Measurements from ENCODE around the gene NR5A1. TPM values are rescaled to one million over a fixed set of nuclear protein-coding genes. Genes with fewer than 3 reads are reported as not detected.

The NR5A1 gene
- total RNA-seq: under 0.01 TPM

DNA sequence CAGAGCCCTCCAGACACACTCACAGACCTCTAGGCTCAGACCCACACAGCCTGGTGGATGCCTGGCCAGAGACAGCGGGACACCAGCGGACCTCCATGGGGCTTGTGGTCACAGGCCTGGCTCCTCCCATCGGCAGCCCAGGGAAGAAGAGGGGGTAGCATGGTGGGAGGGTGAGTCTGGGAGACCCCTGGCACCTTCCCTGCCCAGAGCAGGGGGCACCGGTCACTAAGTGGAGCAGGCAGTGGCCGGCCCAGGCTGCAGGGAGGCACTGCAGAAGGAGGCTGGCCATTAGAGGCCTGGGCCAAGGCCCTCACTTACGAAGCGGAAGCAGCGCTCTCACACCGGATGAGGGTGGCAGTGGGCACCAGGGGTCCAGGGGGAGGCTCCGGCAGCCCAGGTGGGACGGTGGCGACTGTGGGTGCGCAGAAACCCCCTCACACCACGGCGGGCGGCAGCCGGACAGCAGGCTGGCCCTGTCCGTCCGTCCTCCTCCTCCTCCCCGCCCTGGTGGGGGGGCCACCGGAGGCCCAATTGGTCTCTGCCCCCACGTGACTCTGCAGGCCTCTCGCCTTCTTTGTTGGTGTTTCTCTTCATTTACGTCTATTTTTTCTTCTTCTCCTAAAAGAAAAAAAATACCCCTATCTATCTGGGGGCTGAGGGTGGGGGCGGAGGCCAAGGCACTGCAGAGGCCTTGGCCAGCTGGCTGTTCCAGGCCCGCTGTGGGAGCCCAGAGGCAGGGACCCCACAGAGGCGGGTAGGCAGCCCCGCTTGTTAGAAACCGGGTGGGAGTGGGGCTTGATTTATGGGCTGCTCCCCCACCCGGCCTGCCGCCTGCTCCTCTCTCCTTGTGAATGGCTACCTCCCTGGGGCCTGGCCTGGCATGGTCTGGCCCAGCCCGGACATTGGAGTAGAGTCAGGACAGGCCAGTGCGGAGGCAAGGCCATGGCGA lies at the start of gene NR5A1:
Gene NR5A1, minus strand, starts transcription at position 469 of the 949 bp plus-strand sequence. CDS start 4,004 bp downstream, outside the sequence.
- DNase-seq: no peak

GRCh38 chr9:124555043-124555442 lies 47.8 kb upstream of the NR5A1 start:
- no peak for DNase-seq

DNA sequence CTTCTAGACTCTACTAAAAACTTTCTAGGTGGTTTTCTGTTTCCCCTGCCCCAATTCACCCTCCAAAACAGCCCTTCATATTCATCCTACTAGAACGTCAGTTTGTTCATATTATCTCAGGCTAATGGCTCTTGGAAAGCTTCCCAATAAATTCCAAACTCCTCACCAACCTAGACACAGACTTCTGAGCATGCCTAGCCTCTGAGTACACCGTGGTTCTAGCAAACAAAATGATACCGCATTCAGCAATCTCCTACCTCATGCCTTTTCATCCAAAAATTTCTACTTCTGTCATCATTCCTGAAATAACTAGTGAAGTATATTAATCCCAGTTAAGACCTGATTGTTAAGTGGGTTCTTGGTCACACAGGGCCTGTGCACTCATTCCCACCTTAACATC lies 46.5 kb upstream of the NR5A1 start:
- no peak for DNase-seq

GRCh38 chr9:124552273-124552605 lies 45.0 kb upstream of the NR5A1 start:
- no peak for DNase-seq

GRCh38 chr9:124551472-124552272 lies 44.5 kb upstream of the NR5A1 start:
- DNase-seq: peak; percentile 18

- no peak for DNase-seq
Measured at GRCh38 chr9:124550072-124550471, 42.9 kb upstream of the NR5A1 start.

- no peak for DNase-seq
Measured at GRCh38 chr9:124549016-124549415, 41.8 kb upstream of the NR5A1 start.

DNA sequence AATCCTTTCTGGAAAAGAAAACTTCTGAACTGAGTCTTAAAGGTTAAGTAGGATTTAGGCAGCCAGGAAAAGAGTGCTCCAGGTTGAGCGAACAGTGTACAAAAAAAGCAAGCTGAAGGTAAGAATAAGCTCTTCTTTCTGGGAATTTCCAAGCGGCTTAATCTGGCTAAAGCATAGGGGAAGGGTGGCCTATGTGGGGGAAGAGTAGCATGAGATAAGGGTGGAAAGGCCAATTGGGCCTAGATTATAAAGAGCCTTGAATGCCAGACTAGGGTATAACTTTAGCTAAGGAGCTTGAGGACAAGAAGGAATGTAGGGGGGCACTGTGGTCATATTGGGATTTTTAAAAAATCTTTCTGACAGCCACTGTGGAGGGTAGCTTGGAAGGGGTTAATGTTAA lies 37.3 kb upstream of the NR5A1 start:
- DNase-seq: no peak

GRCh38 chr9:124541824-124542223 lies 34.6 kb upstream of the NR5A1 start:
- DNase-seq: no peak

DNA sequence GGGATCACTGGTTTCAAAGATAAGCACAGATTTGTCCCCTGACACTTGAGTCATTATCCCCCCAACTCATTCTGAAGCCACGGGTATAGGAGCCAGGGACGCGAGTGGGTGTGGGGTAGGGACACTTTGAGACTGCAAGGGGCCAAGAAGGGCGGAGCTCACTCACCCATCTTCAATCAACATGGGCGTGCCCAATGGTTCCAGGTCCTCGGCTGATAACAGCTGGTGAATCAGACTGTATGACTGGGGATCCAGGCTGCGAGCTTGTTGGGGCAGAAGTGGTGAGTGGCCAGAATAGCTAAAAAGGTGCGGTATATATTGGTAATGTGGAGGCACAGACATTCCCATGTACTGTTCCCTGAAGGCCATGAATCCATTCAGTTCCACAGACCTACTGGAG lies 30.7 kb upstream of the NR5A1 start:
- no peak for DNase-seq

GRCh38 chr9:124535846-124536245 lies 28.6 kb upstream of the NR5A1 start:
- DNase-seq: no peak

GRCh38 chr9:124532897-124533296 lies 25.7 kb upstream of the NR5A1 start:
- no peak for DNase-seq

GRCh38 chr9:124531115-124531514 lies 23.9 kb upstream of the NR5A1 start:
- no peak for DNase-seq

DNA sequence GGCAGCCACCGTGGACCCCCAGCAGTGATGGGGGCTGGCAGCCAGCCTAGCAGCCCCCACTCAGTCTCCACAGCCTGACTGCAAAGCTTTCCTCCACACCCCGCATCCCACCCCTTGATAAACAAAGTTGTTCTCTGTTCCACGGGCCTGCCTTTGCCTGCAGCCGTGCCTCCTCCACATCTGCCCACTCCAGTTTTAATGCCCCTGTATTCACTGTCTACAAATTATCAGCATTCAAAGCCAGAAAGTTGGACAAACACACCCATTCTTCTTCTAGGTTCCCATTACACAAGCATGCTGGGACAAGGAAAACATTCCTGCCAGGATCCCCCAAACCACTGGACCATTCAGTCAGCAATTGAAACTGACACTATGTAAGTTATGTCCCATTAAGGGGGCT lies 23.0 kb upstream of the NR5A1 start:
- no peak for DNase-seq

- DNase-seq: no peak
Measured at GRCh38 chr9:124527781-124528180, 20.6 kb upstream of the NR5A1 start.

DNA sequence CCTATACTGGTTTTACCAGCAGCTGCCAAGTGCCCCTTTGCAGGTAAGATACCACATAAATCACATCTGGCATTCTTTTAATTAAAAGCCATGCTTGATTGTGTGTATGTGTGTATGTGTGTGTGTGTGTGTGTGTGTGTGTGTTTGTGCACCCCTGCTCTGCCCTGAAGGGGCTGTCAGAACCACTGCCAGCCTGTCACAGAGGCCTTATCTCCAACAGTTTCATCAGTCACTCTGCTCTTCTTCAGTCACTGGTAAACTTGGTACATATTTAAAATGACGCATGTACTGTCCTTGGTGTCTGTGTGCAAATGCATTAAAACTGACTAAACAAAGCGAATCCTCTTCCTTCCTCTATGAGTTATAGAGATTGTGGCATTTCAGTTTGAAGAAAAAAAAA lies 19.0 kb upstream of the NR5A1 start:
- no peak for DNase-seq

DNA sequence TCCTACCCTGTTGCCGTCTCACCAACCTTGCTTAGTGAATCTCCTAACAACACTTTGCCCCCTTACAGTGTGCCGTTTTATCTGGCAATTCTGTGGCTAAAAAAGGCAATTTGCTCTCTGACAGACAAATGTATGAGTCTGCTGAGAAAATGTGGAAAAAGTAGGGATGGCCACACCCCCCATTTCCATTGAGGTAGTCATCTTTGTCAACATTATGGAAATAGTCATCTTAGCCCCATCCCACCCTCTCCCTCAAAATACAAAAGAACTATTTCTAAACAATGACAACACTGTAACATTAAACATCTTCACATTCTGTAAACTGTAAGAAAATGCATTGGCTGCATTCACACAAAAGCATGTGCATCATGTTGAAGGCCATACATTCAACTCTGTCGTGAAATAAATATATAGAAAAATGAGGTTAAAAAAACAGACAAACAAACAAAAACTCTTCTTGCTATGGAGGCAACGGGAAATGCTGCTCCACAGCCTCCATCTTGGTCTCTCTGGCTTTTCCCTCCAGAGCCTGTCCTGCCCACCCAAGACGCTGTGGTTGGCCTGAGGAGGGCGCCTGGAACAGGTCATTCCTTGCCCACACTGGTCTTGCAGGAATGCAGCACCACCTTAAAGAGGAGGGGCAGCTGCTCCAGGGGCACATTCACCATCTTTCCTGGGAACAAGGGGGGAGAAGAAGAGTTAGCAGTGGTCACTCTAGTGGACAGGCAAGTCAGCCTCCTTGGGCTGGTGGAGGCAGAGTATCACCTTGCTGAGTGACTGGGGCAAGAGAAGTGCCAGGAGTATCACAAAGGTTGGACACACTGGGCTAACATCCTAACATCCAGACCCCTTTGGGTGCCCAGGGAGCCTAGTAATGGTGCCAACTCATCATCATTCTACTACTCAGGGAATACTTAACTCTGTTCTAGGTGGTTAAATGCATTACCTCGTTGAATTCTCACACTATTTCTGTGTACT lies 15.2 kb upstream of the NR5A1 start:
- DNase-seq: no peak

DNA sequence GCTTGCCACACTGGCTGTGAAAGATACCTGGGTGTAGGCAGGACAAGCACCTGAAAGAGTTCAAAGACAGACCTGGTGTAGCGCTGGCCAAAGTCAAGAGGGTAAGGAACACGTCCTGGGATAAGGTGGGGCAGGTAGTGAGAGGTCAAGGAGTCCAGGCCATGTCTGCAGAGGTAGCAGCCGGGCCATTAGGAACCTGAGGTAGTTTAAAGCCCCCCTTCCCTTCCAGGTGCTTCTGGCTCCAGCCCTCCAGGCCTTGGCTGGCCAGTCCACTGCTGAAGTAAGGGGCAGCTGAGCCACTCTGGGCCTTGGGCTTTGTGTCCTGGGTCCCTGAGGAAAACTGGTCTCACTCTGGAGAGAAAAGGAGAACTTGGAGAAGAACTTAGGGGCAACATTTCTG lies 13.9 kb upstream of the NR5A1 start:
- DNase-seq: no peak

GRCh38 chr9:124520206-124520596 lies 13.0 kb upstream of the NR5A1 start:
- DNase-seq: no peak

- DNase-seq: no peak
Measured at GRCh38 chr9:124518116-124518515, 10.9 kb upstream of the NR5A1 start.

DNA sequence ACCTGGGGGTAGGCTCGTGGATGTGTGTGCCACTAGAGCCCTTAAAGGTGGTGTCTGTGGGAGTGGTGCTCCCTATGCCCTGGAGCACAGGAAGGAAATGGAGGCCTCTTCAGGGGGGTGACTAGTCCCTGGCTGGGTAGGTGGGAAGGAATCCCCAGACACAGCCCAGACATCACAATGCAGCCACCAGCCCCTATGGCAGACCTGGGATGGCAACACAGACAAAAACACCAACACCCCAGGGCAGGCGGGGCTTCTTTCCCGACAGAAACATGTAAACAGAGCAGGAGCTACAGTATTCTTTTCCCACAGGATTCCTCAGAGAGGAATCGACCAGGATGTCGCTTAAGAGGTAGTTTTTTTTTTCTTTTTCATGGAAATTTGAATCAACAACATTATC lies 10.4 kb upstream of the NR5A1 start:
- no peak for DNase-seq

DNA sequence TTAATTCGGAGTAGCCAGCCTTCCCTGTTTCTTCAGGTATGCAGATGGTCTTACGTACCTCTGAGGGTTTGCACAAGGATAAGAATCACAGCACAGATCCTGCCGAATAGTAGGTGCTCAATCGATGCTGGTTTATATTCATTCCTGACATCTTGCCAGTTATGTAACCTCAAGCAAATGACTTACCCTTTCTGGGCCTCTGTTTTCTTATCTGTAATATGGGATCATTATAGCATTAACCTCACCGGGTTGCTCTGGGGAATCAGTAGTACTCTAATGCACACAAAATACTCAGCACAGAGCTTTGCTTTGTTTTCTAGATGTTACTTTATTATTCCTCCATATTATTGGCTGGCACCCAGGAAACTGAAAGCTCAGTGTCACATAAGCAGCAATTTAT lies 7.7 kb upstream of the NR5A1 start:
- DNase-seq: no peak
